Measurements from ENCODE around the gene DDX39B.

DNA sequence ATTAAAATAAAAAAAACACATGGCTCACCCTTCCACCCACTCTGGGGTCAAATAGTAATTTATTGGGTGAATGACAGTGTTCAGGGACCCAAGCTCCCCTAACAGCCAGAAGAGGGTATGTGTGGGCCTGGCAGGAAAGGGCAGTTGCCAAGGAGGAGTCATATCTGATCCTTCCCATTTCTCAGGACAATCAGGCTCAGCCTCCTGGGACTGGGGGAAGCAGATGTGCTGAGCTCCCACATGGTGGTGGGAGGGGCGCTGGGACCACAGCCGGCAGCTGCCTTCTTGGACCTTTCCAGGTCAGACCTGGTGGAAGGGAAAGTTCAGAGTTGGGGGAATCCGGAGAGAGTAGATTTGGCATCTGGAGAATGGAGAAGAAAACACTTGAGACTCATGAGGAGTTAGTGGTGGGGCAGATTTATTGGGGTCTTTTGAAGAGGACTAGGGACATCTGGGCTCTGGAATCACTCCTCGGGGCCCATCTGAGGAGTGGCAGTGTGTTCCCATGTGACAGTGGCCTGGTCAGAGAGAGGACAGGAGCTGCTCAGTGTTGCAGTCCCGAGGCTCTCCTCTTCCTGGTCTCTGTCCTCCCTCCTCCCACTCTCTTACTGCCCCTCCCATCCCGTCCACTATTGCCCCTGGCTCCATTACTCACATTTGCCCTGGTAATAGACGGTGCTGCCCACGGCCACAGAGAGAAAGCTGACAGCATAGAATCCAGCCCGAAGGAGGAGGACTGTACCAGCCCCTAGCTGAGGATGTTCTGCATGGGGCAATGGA is 47.3 kb upstream of the DDX39B start:
- TF ChIP-seq, protein P1, sequence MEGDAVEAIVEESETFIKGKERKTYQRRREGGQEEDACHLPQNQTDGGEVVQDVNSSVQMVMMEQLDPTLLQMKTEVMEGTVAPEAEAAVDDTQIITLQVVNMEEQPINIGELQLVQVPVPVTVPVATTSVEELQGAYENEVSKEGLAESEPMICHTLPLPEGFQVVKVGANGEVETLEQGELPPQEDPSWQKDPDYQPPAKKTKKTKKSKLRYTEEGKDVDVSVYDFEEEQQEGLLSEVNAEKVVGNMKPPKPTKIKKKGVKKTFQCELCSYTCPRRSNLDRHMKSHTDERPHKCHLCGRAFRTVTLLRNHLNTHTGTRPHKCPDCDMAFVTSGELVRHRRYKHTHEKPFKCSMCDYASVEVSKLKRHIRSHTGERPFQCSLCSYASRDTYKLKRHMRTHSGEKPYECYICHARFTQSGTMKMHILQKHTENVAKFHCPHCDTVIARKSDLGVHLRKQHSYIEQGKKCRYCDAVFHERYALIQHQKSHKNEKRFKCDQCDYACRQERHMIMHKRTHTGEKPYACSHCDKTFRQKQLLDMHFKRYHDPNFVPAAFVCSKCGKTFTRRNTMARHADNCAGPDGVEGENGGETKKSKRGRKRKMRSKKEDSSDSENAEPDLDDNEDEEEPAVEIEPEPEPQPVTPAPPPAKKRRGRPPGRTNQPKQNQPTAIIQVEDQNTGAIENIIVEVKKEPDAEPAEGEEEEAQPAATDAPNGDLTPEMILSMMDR (IDR thresholded peaks at IDR 0.05) = no peak
- no peak for TF ChIP-seq POLR2A (IDR thresholded peaks at IDR 0.05)
